Lower lobe of right lung (tissue), 2 donors: ENCODE results near the gene NDUFA3. TPM values are rescaled to one million over a fixed set of nuclear protein-coding genes. Genes with fewer than 3 reads are reported as not detected.

Source experiments
- ATAC-seq, 2 donors: fragments of 200-7000 bp; cut with Tn5 transposase; one replicate each; pipeline ENCODE4 v1.9.1; 2020 to 2022; ENCODE audit warnings: mild to moderate bottlenecking in 2 of 2, moderate library complexity in 2 of 2
- DNase-seq: peaks from one replicate; pipeline ENCODE4 v3.0.0-alpha.2; 2020
- H3K27ac ChIP-seq: fragments of 200-600 bp; one replicate; pipeline ENCODE4 v1.8.0; 2022
- H3K27me3 ChIP-seq: fragments of 200-600 bp; one replicate; pipeline ENCODE4 v1.8.0; 2022; ENCODE audit warnings: low read depth
- H3K36me3 ChIP-seq: fragments of 200-600 bp; one replicate; pipeline ENCODE4 v1.8.0; 2022; ENCODE audit warnings: mild to moderate bottlenecking
- H3K4me1 ChIP-seq: fragments of 200-600 bp; one replicate; pipeline ENCODE4 v1.8.0; 2022
- H3K4me3 ChIP-seq: fragments of 200-600 bp; one replicate; pipeline ENCODE4 v1.8.0; 2022; ENCODE audit warnings: mild to moderate bottlenecking
- H3K9me3 ChIP-seq: fragments of 200-600 bp; one replicate; pipeline ENCODE4 v1.8.0; 2022
- intact Hi-C: fragments of 100-400 bp; cut with DNase I; formaldehyde crosslinking; loops from one replicate; pipeline ENCODE4 v1.11.0; 2022
- total RNA-seq: library from RNA; stranded (reverse); fragmentation: NEBNext Ultra II Directional; extraction: Animal tissue kit (Norgen Biotek cat#: 25700); gene quantifications from one replicate; pipeline ENCODE4 v1.2.1, GENCODE V29; 2021
- TF ChIP-seq, protein P1 (sequence below): fragments of 200-600 bp; IDR thresholded peaks from one replicate; pipeline ENCODE4 v1.8.0; 2022; ENCODE audit warnings: antibody characterized with exemption, mild to moderate bottlenecking
- donor health status: DM: no; HTN: yes; CAD: no; lungs with severe emphysema.

The NDUFA3 gene
- total RNA-seq, 1 donor from 2014 or later: 119 TPM

DNA sequence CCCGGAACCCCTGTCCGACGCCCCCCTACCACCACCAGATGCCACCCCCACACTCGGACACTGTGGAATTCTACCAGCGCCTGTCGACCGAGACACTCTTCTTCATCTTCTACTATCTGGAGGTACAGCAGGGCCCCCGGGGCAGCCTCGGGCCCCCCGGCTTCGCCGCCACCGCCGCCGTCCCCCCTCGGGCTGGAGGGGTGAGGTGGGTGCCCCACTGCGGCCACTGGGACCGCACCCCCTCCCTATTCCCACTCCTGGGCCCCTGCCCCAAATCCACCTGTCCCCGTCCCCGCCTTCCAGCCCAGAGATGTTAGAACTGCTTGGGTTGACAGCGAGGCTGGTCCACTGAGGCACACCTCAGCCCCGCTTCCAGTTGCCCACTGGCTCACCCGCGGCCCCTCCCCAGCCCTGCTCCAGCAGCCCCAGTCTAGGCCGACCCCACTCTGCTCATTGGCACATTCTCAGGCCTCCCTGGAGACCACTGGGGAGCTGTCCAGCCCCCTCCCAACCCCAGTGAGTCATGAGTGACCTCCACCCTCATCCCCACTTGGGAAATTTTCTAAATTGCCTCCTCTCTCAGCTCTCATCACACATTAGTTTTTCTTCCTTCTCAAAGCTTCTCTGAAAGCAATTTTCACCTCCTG, 50.3 kb downstream of the NDUFA3 start:
- no peak for ATAC-seq
- intact Hi-C loops: no loop called here
- no peak for DNase-seq

DNA sequence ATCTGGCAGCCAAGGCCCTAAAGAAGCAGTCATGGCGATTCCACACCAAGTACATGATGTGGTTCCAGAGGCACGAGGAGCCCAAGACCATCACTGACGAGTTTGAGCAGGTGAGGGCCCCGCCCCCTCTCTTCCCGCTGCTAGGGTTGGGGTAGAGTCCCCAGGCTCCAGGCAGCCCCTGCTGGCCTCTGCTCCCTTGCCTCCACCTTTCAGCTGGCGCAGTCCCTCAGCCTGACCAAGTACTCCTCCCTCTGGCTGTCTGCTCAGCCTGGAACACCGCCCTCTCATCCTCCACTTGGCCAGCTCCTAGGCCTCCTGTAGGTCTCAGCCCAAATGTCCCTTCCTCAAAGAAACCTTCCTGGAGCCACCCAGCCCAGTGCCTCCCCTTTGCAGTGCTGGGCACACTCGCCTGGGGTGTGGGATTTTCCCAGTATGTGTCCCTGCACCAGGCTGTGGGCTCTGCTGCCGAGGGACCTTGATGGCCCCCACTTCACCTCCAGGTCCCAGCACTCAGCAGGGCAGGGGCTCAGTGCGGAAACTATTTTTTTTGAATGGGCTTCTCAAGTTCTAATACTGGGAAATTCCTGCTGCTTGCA, 51.2 kb downstream of the NDUFA3 start:
- no peaks in the 10 kb centered on the region for H3K9me3 ChIP-seq
- TF ChIP-seq, protein P1, sequence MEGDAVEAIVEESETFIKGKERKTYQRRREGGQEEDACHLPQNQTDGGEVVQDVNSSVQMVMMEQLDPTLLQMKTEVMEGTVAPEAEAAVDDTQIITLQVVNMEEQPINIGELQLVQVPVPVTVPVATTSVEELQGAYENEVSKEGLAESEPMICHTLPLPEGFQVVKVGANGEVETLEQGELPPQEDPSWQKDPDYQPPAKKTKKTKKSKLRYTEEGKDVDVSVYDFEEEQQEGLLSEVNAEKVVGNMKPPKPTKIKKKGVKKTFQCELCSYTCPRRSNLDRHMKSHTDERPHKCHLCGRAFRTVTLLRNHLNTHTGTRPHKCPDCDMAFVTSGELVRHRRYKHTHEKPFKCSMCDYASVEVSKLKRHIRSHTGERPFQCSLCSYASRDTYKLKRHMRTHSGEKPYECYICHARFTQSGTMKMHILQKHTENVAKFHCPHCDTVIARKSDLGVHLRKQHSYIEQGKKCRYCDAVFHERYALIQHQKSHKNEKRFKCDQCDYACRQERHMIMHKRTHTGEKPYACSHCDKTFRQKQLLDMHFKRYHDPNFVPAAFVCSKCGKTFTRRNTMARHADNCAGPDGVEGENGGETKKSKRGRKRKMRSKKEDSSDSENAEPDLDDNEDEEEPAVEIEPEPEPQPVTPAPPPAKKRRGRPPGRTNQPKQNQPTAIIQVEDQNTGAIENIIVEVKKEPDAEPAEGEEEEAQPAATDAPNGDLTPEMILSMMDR: no peak
- no peak for ATAC-seq
- H3K36me3 ChIP-seq: peaks cover 94% of the 10 kb centered on the region
- intact Hi-C loops: no loop called here
- no peak for DNase-seq
- H3K4me1 ChIP-seq: peaks cover 10% of the 10 kb centered on the region
- no peak overlapping the region for H3K27ac ChIP-seq
- H3K4me3 ChIP-seq: no peak overlapping the region
- no peaks in the 10 kb centered on the region for H3K27me3 ChIP-seq

More for the DNA sequence above, 50.3 kb downstream of the NDUFA3 start:
- Histone ChIP-seq H3K4me1 (peaks cover 2% of the 10 kb centered on the region), H3K4me3 (no peak overlapping the region), H3K36me3 (peaks cover 100% of the 10 kb centered on the region), H3K27ac (no peak overlapping the region), H3K9me3 (no peaks in the 10 kb centered on the region), H3K27me3 (no peaks in the 10 kb centered on the region)
- TF ChIP-seq, protein P1: no peak

DNA sequence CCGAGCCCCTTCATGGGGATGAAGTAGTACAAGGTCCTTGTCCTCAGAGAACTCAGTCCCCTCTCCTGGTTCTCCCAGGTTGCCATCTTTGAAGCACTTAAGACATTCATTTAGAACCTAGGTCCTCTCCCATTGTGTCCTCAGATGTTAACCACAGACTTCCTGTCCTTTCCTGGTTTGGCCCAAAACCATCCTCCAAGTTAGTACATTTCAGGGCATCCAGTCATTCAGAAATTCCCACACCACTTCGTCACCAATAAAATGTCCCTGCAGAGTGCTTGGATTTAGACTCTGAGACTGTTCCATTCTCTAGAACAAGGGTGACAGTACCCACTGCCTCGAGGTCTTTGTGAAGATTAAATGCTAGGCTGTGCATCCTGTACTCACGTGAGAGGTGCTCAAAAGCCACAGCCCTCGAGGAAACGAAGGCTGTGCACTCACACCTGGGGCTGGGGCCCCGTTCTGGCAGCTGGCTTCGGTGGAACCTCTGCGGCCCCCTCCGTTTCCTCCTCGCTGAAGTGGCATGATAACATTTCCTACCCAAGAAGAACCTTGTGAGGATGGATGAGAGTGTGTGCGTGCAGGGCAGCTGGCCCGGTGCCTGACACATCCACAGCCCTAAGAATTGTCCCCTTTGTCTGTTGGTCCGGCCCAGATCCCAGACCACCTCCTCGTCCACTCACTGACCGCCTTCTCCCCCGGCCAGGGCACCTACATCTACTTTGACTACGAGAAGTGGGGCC, 52.1 kb downstream of the NDUFA3 start:
- no peaks in the 10 kb centered on the region for H3K27me3 ChIP-seq
- peaks cover 12% of the 10 kb centered on the region for H3K4me1 ChIP-seq
- TF ChIP-seq, protein P1: no peak
- DNase-seq (no peak), ATAC-seq (no peak)
- intact Hi-C loops: no loop called here
- no peak overlapping the region for H3K4me3 ChIP-seq
- no peaks in the 10 kb centered on the region for H3K9me3 ChIP-seq
- peaks cover 85% of the 10 kb centered on the region for H3K36me3 ChIP-seq
- H3K27ac ChIP-seq: no peak overlapping the region

DNA sequence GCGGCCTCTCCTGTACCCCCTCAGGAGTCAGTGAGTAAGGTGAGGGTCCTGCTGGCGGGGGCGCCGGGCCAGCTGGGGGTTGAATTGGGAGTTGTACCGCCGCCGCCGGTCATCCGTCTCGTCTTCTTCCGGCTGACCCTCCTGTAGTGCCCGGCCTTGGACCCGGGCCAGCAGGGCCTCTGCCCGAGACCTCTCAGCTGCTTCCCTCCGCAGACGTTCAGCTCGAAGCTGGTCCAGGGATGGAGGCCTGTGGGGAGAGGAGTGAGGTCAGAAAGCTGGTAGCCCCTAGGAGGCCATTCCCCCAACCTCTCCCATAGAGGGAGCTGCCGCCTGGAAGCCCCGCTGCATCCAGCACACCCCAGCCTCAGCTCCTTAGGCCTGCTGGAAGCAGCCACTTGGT, 53.0 kb downstream of the NDUFA3 start:
- no peaks in the 10 kb centered on the region for H3K27me3 ChIP-seq
- no peak overlapping the region for H3K27ac ChIP-seq
- H3K4me1 ChIP-seq: peaks cover 19% of the 10 kb centered on the region
- ATAC-seq: no peak
- H3K9me3 ChIP-seq: no peaks in the 10 kb centered on the region
- peaks cover 76% of the 10 kb centered on the region for H3K36me3 ChIP-seq
- intact Hi-C loops: no loop called here
- no peak overlapping the region for H3K4me3 ChIP-seq
- TF ChIP-seq, protein P1: no peak
- no peak for DNase-seq

DNA sequence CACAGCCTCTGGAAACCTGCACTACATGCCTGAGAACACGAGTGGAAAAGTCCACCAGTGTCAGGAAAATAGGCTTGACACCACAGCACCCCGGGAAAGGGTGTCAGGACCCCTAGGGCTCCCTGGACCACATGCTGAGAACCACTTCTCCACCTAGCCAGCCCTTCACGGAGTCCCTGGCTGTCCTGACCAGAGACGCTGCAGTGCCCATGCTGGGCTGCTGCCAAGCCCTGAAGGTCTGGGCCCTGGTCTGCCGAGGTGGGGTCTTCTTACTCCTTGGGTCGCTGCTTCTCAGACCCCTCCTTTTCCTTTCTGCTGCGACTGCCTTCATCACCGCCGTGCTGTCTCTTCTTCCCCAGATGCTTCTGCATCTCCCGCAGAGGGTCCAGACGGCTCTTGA, 53.8 kb downstream of the NDUFA3 start:
- Histone ChIP-seq H3K4me3 (no peak overlapping the region), H3K4me1 (peaks cover 24% of the 10 kb centered on the region), H3K36me3 (peaks cover 68% of the 10 kb centered on the region), H3K27me3 (no peaks in the 10 kb centered on the region), H3K27ac (no peak overlapping the region), H3K9me3 (no peaks in the 10 kb centered on the region)
- TF ChIP-seq, protein P1: no peak
- DNase-seq (no peak), ATAC-seq (no peak)
- intact Hi-C loops: no loop called here
